Tibial nerve (tissue), 3 donors: Measurements from ENCODE around the gene ORMDL3.

ENCODE experiments used
- CTCF ChIP-seq, 5 experiments: fragments of 200-600 bp in 3 of 5; fragments of 450-650 bp in 2 of 5; sonication (generic) in 3 of 5; IDR thresholded peaks; one replicate each; pipeline ENCODE4 v1.5.1; 2016 to 2019; ENCODE audit warnings: antibody characterized with exemption in 5 of 5, mild to moderate bottlenecking in 3 of 5, moderate library complexity in 2 of 5
- POLR2A ChIP-seq, 2 donors: fragments of 450-650 bp; IDR thresholded peaks; one replicate each; pipeline ENCODE4 v1.6.1; 2017; ENCODE audit warnings: antibody characterized with exemption in 2 of 2, mild to moderate bottlenecking in 2 of 2, moderate library complexity in 2 of 2

GRCh38 chr17:39962642-39963220 is 35.3 kb upstream of the ORMDL3 start, which contains the start of gene GSDMA:
- TF ChIP-seq POLR2A (IDR thresholded peaks at IDR 0.05), result no peak
- no peak for TF ChIP-seq CTCF (IDR thresholded peaks at IDR 0.05)
